ENCODE measurements around the gene ANKRD33B.

ANKRD33B gene

DNA sequence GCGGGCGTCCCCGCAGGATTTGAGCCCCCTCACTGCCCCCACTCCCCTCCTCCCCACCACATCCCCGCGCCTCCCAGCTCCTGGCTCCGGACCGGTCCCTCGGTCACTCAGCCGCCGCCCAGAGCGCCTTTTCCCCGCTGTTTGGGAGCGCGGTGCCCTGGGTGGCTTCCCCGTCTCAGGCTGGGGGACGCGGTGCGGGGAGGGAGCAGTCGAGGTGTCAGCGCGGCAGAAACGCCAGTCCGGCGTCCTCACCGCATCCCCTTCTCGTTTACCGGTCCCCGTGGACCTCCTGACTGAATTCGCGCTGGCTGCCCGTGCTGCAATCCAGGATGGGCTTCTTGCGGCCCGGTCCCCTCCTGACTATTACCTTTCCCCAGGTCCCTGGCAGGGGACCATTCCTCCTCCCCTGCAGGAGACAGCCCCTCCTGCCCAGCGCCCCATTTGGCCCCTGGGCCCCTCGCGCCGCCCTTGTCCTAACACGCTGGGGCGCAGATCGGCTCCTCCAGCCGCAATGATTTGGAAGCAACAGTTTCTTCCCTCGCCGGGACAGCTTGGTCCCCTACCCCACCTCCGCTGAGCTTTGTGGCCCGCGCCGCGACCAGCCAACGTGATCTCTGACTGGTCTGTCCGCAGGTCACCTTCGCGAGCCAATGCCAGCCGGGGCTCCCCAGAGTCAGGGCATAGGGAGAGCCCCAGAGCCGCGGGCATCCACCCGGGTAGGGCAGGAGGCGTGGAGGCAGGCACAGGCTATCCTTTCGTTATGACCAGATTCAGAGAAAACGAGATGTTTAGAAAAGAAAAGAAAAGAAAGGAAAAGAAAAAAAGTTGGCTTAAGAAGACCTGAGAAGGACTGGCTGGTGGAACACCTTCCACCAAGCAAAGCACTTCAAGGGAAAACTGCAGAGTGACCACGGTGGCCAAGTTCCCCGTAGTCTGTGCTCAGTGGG is 1.2 kb downstream of the ANKRD33B start:
- peak overlapping the region; percentile 77 for H2AFZ ChIP-seq (ENCODE audit: low read depth, low read length)
- DNase-seq (no peak), ATAC-seq (ENCODE audit: insufficient read depth, low read depth) (no peak)
- H3K9ac ChIP-seq (ENCODE audit: low read depth, low read length): peak overlapping the region; percentile 79
- no peaks in the 10 kb centered on the region for H3K27me3 ChIP-seq (ENCODE audit: insufficient read depth, low read length, poor library complexity)
- H3K27ac ChIP-seq (ENCODE audit: low read length): peak overlapping the region; percentile 84
- peaks cover 57% of the 10 kb centered on the region for H3K4me1 ChIP-seq (ENCODE audit: insufficient read depth, low read length)
- H3K4me3 ChIP-seq (ENCODE audit: low read depth in 1 of 2, low read length in 2 of 2): peak overlapping the region; percentile 43 to 92
- no peaks in the 10 kb centered on the region; the same call in none of the 2 replicates for H3K36me3 ChIP-seq (ENCODE audit: insufficient read depth, low read length)
- H3K9me3 ChIP-seq (ENCODE audit: insufficient read depth, low read length, severe bottlenecking): no peaks in the 10 kb centered on the region
- no peak for TF ChIP-seq CTCF (IDR thresholded peaks at IDR 0.05; ENCODE audit: borderline replicate concordance, extremely low read depth, low read length, poor library complexity, severe bottlenecking)
- TF ChIP-seq EZH2 (IDR thresholded peaks at IDR 0.05; ENCODE audit: borderline replicate concordance, low read depth, low read length, severe bottlenecking): no peak
- peaks cover 33% of the 10 kb centered on the region for H4K20me1 ChIP-seq (ENCODE audit: insufficient read depth, low read length)
- H3K4me2 ChIP-seq (ENCODE audit: insufficient read depth, low read length): peak overlapping the region; percentile 68
- peaks cover 59% of the 10 kb centered on the region for H3K79me2 ChIP-seq (ENCODE audit: insufficient read depth, low read length)

DNA sequence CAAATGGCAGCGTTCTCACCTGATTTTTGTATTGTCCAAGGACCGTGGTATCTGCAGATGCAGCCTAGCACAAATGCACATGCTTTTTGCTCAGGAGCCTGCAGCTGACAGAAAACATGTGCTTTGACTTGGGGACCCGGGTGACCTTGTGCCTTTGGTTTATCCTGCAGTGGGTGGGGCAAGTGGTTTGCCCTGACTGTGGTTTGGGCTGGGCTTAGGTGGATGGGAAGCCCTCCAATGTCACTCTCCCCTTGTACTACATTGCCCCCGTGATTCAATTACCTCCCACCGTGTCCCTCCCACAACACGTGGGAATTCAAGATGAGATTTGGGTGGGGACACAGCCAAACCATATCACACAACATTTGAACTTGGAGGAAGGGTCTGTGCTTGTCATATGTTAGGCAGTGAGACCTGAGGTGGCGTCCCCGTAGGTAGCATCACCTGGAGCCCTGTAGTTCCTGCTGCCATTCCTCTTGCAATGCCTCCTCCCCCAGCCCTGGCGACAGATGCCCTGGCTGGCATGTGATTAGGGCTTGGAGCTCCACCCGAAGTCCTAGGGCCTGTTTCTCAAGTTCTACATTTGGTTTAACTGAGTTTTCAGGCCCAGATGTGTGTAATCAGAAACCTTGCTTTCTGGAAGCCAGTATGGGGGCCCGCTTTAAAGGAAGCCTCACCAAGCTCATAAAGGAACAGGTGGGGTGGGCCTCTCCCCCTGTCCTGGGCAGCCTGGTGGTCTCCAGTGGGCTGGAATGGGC is 2.1 kb downstream of the ANKRD33B start:
- Histone ChIP-seq H3K4me2 (ENCODE audit: insufficient read depth, low read length) (peak overlapping the region; percentile 68), H3K4me3 (ENCODE audit: low read depth in 1 of 2, low read length in 2 of 2) (peak overlapping the region; percentile 43 to 92; a peak in 3 of 4 replicates), H3K9ac (ENCODE audit: low read depth, low read length) (peak overlapping the region; percentile 79), H3K79me2 (ENCODE audit: insufficient read depth, low read length) (peaks cover 67% of the 10 kb centered on the region), H3K9me3 (ENCODE audit: insufficient read depth, low read length, severe bottlenecking) (no peaks in the 10 kb centered on the region), H3K4me1 (ENCODE audit: insufficient read depth, low read length) (peaks cover 59% of the 10 kb centered on the region), H2AFZ (ENCODE audit: low read depth, low read length) (no peak overlapping the region), H3K27ac (ENCODE audit: low read length) (peak overlapping the region; percentile 84), H4K20me1 (ENCODE audit: insufficient read depth, low read length) (peaks cover 36% of the 10 kb centered on the region), H3K27me3 (ENCODE audit: insufficient read depth, low read length, poor library complexity) (no peaks in the 10 kb centered on the region), H3K36me3 (ENCODE audit: insufficient read depth, low read length) (no peaks in the 10 kb centered on the region; the same call in none of the 2 replicates)
- TF ChIP-seq EZH2 (IDR thresholded peaks at IDR 0.05; ENCODE audit: borderline replicate concordance, low read depth, low read length, severe bottlenecking): no peak
- no peak for TF ChIP-seq CTCF (IDR thresholded peaks at IDR 0.05; ENCODE audit: borderline replicate concordance, extremely low read depth, low read length, poor library complexity, severe bottlenecking)
- ATAC-seq (ENCODE audit: insufficient read depth, low read depth): peak; percentile 51
- DNase-seq: peak; percentile 74

DNA sequence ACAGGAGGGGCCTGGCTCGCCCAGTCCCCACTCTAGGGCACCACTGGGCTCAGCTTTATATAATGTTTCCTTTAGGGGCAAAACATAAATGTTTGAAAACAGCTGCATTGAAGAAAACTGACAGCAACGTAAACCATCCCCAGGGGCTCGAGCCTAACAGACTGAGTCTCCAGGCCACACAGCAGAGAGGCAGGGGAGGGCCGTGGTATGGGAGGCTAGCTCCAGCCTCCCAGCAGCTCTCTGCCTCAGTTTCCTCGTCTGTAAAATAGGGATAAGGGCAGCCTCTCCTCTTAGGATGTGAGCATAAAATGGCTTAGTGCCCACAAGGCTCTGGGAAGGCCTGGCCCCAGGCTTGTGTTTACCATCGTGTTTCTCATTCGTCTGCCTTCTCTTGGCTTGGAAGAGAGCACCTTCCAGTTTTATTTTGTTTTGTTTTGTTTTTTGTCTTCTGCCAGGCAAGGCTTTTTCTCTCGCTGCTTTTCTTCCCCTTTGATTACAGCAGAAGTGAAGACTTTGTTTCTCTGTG is 2.7 kb downstream of the ANKRD33B start:
- H3K4me1 ChIP-seq (ENCODE audit: insufficient read depth, low read length): peaks cover 59% of the 10 kb centered on the region
- no peak for DNase-seq
- H4K20me1 ChIP-seq (ENCODE audit: insufficient read depth, low read length): peaks cover 36% of the 10 kb centered on the region
- H3K9ac ChIP-seq (ENCODE audit: low read depth, low read length): peak overlapping the region; percentile 79
- H3K9me3 ChIP-seq (ENCODE audit: insufficient read depth, low read length, severe bottlenecking): no peaks in the 10 kb centered on the region
- no peak overlapping the region for H2AFZ ChIP-seq (ENCODE audit: low read depth, low read length)
- H3K36me3 ChIP-seq (ENCODE audit: insufficient read depth, low read length): no peaks in the 10 kb centered on the region; the same call in none of the 2 replicates
- TF ChIP-seq EZH2 (IDR thresholded peaks at IDR 0.05; ENCODE audit: borderline replicate concordance, low read depth, low read length, severe bottlenecking) (no peak), CTCF (IDR thresholded peaks at IDR 0.05; ENCODE audit: borderline replicate concordance, extremely low read depth, low read length, poor library complexity, severe bottlenecking) (no peak)
- H3K27ac ChIP-seq (ENCODE audit: low read length): peak overlapping the region; percentile 84
- H3K27me3 ChIP-seq (ENCODE audit: insufficient read depth, low read length, poor library complexity): no peaks in the 10 kb centered on the region
- peak overlapping the region in 1 of 2 experiments; percentile 92; a peak in 2 of 4 replicates for H3K4me3 ChIP-seq (ENCODE audit: low read depth in 1 of 2, low read length in 2 of 2)
- ATAC-seq (ENCODE audit: insufficient read depth, low read depth): no peak
- peak overlapping the region; percentile 68 for H3K4me2 ChIP-seq (ENCODE audit: insufficient read depth, low read length)
- H3K79me2 ChIP-seq (ENCODE audit: insufficient read depth, low read length): peaks cover 73% of the 10 kb centered on the region

Measured in DND-41 (cell line).